SH-SY5Y (cell line): ENCODE measurements around the gene EVI5L.

ENCODE experiments used
- GATA2 ChIP-seq: IDR thresholded peaks from 2 replicates; pipeline ENCODE4 v1.6.1; 2011; ENCODE audit warnings: mild to moderate bottlenecking, low read depth, low read length
- GATA3 ChIP-seq: IDR thresholded peaks from 2 replicates; pipeline ENCODE4 v1.6.1; 2011; ENCODE audit warnings: low read depth, mild to moderate bottlenecking, low read length, moderate library complexity

Gene EVI5L

GRCh38 chr19:7868671-7869452, 38.8 kb downstream of the EVI5L start:
- TF ChIP-seq GATA2 = no peak
- TF ChIP-seq GATA3 = no peak

GRCh38 chr19:7869453-7869909, 39.5 kb downstream of the EVI5L start:
- no peak for TF ChIP-seq GATA3
- no peak for TF ChIP-seq GATA2

- TF ChIP-seq GATA2 (no peak), GATA3 (no peak)
These were observed 40.0 kb downstream of the EVI5L start for GRCh38 chr19:7869910-7870511.

GRCh38 chr19:7870571-7871436, 40.8 kb downstream of the EVI5L start:
- TF ChIP-seq GATA3 = no peak
- TF ChIP-seq GATA2 = no peak

GRCh38 chr19:7871437-7872305, 41.7 kb downstream of the EVI5L start:
- TF ChIP-seq GATA2 (no peak), GATA3 (no peak)

GRCh38 chr19:7872306-7873204, 42.5 kb downstream of the EVI5L start:
- TF ChIP-seq GATA3 = no peak
- no peak for TF ChIP-seq GATA2

- TF ChIP-seq GATA2 (no peak), GATA3 (no peak)
These were observed 43.5 kb downstream of the EVI5L start for GRCh38 chr19:7873304-7874075.

- TF ChIP-seq GATA2 (no peak), GATA3 (no peak)
These were observed 44.3 kb downstream of the EVI5L start, which contains the start of gene PRR36 for GRCh38 chr19:7874076-7874896. Gene PRR36, minus strand, starts transcription at chr19:7874390. Its CDS starts 701 bp downstream, at chr19:7873689.

- TF ChIP-seq GATA3 (no peak), GATA2 (peak; percentile 86)
These were observed 44.9 kb downstream of the EVI5L start for GRCh38 chr19:7874897-7875273.

- TF ChIP-seq GATA2 (no peak), GATA3 (no peak)
These were observed 47.3 kb downstream of the EVI5L start for GRCh38 chr19:7877249-7877836.
